HepG2 (cell line): ENCODE measurements around the gene TNS1. TPM values are rescaled to one million over a fixed set of nuclear protein-coding genes. Genes with fewer than 3 reads are reported as not detected.

Source experiments
- ARNTL ChIP-seq: sonication (generic); formaldehyde crosslinking; IDR thresholded peaks from 2 replicates; pipeline ENCODE4 v1.4.0; 2020; ENCODE audit warnings: mild to moderate bottlenecking, missing genetic modification reagents
- CC2D1A ChIP-seq: sonication (generic); formaldehyde crosslinking; IDR thresholded peaks from 2 replicates; pipeline ENCODE4 v1.8.1; 2023; ENCODE audit warnings: mild to moderate bottlenecking, missing genetic modification reagents
- CREM ChIP-seq, 2 experiments: sonication (generic) in 1 of 2; formaldehyde crosslinking in 1 of 2; IDR thresholded peaks; 2 replicates each; pipeline versions ENCODE4 v1.4.0 to v1.6.1; 2016 to 2020; ENCODE audit warnings: antibody characterized with exemption in 1 of 2, mild to moderate bottlenecking in 1 of 2, missing genetic modification reagents in 1 of 2
- EZH2 ChIP-seq: conservative IDR thresholded peaks from 2 replicates; pipeline ENCODE4 v1.6.1; 2012; ENCODE audit warnings: mild to moderate bottlenecking, low read depth, low read length, moderate library complexity
- GLMP ChIP-seq: sonication (generic); formaldehyde crosslinking; IDR thresholded peaks from 2 replicates; pipeline ENCODE4 v1.9.0; 2021; ENCODE audit warnings: missing genetic modification reagents, mild to moderate bottlenecking, borderline replicate concordance
- GTF3A ChIP-seq: sonication (generic); formaldehyde crosslinking; conservative IDR thresholded peaks from 2 replicates; pipeline ENCODE4 v1.4.0; 2020; ENCODE audit warnings: mild to moderate bottlenecking, missing genetic modification reagents
- HNF1B ChIP-seq: sonication (generic); formaldehyde crosslinking; IDR thresholded peaks from 2 replicates; pipeline ENCODE4 v1.5.1; 2020; ENCODE audit warnings: mild to moderate bottlenecking, moderate library complexity, missing genetic modification reagents
- IRX3 ChIP-seq: sonication (generic); formaldehyde crosslinking; IDR thresholded peaks from 2 replicates; pipeline ENCODE4 v1.8.1; 2023; ENCODE audit warnings: mild to moderate bottlenecking, low read depth, missing genetic modification reagents, borderline replicate concordance
- MAFG ChIP-seq: sonication (generic); formaldehyde crosslinking; IDR thresholded peaks from 2 replicates; pipeline ENCODE4 v1.5.1; 2020; ENCODE audit warnings: mild to moderate bottlenecking, missing genetic modification reagents
- MED13 ChIP-seq: sonication (generic); formaldehyde crosslinking; IDR thresholded peaks from 2 replicates; pipeline ENCODE4 v1.5.0; 2020; ENCODE audit warnings: missing genetic modification reagents
- RNF2 ChIP-seq: fragments of 450-650 bp; conservative IDR thresholded peaks from 2 replicates; pipeline ENCODE4 v1.6.1; 2016; ENCODE audit warnings: low read depth
- SMC3 ChIP-seq: IDR thresholded peaks from 2 replicates; pipeline ENCODE4 v1.6.1; 2011; ENCODE audit warnings: low read length, improper control_type of control experiment
- STAG1 ChIP-seq: sonication (generic); formaldehyde crosslinking; IDR thresholded peaks from 2 replicates; pipeline ENCODE4 v1.4.0; 2020; ENCODE audit warnings: missing genetic modification reagents
- TBL1XR1 ChIP-seq: fragments of 150-350 bp; IDR thresholded peaks from 2 replicates; pipeline ENCODE4 v1.6.1; 2014; ENCODE audit warnings: borderline replicate concordance, low read length; ENCODE audit not compliant: partially characterized antibody
- ZBTB40 ChIP-seq, 2 experiments: fragments of 450-650 bp in 1 of 2; sonication (generic) in 1 of 2; formaldehyde crosslinking in 1 of 2; IDR thresholded peaks; 2 replicates each; pipeline versions ENCODE4 v1.6.1 to v1.8.0; 2016 to 2022; ENCODE audit warnings: antibody characterized with exemption in 1 of 2, mild to moderate bottlenecking in 1 of 2, missing genetic modification reagents in 1 of 2
- ZFP37 ChIP-seq: sonication (generic); formaldehyde crosslinking; IDR thresholded peaks from 2 replicates; pipeline ENCODE4 v1.4.0; 2020; ENCODE audit warnings: missing genetic modification reagents, borderline replicate concordance
- ZNF746 ChIP-seq: sonication (generic); formaldehyde crosslinking; IDR thresholded peaks from 2 replicates; pipeline ENCODE4 v1.8.0; 2022; ENCODE audit warnings: mild to moderate bottlenecking, missing genetic modification reagents
- ZNF780A ChIP-seq: sonication (generic); formaldehyde crosslinking; IDR thresholded peaks from 2 replicates; pipeline ENCODE4 v1.8.0; 2022; ENCODE audit warnings: mild to moderate bottlenecking, missing genetic modification reagents, moderate library complexity
- ZNF792 ChIP-seq: IDR thresholded peaks from 2 replicates; pipeline ENCODE4 v1.6.1; 2016
- ZNF891 ChIP-seq: sonication (generic); formaldehyde crosslinking; IDR thresholded peaks from 2 replicates; pipeline ENCODE4 v1.5.0; 2020; ENCODE audit warnings: mild to moderate bottlenecking, missing genetic modification reagents
- polyA plus RNA-seq, 8 experiments: library from polyadenylated mRNA; depleted of rRNA in 3 of 8; stranded (reverse) in 7 of 8; unstranded in 1 of 8; fragments of >200 nt; fragmentation: Illumina TruSeq in 4 of 8; extraction: Trizol in 4 of 8; gene quantifications; 2 replicates each; pipeline versions ENCODE4 v1.2.1 to v1.2.3, GENCODE V29; 2011 to 2016; ENCODE audit warnings: low read depth in 4 of 8, missing spikeins in 1 of 8, mixed read lengths in 1 of 8; ENCODE audit not compliant: insufficient read depth in 1 of 8
- total RNA-seq, 5 experiments: library from RNA; depleted of rRNA; stranded (reverse); fragments of >200 nt; fragmentation: Illumina TruSeq; extraction: Trizol; gene quantifications; 2 replicates each; pipeline ENCODE4 v1.2.3, GENCODE V29; 2016; ENCODE audit warnings: low read depth in 1 of 5

TNS1 gene
- total and polyA plus RNA-seq, 2 of the 13 experiments (the other 11 are each of a cell fraction or from before 2014, with no cell fraction given): 1.9 to 118 TPM

- TF ChIP-seq EZH2: no peak
- TF ChIP-seq ZNF746 (CRISPR knock-in tag): no peak
- TF ChIP-seq SMC3: peak; percentile 89
- no peak for TF ChIP-seq GLMP (CRISPR knock-in tag)
- no peak for TF ChIP-seq ZNF891 (CRISPR knock-in tag)
- no peak for TF ChIP-seq ZFP37 (CRISPR knock-in tag)
- no peak for TF ChIP-seq HNF1B (CRISPR knock-in tag)
- no peak for TF ChIP-seq ZBTB40 (IDR thresholded peaks at IDR 0.05)
- no peak for TF ChIP-seq ZBTB40 (CRISPR knock-in tag; IDR thresholded peaks at IDR 0.05)
- TF ChIP-seq CC2D1A: no peak
- TF ChIP-seq GTF3A (CRISPR knock-in tag): no peak
- TF ChIP-seq ARNTL: no peak
- TF ChIP-seq TBL1XR1: no peak
- no peak for TF ChIP-seq ZNF780A (CRISPR knock-in tag)
- no peak for TF ChIP-seq MED13
- no peak for TF ChIP-seq MAFG (CRISPR knock-in tag)
- peak; percentile 100 for TF ChIP-seq STAG1
- TF ChIP-seq RNF2: no peak
- TF ChIP-seq CREM (IDR thresholded peaks at IDR 0.05): no peak
- TF ChIP-seq CREM (CRISPR knock-in tag; IDR thresholded peaks at IDR 0.05): no peak
- 0 out of 2 replicates have a peak, but pooled peaks have one; percentile 43 for TF ChIP-seq ZNF792 (CRISPR knock-in tag)
- no peak for TF ChIP-seq IRX3
These were observed 217.2 kb downstream of the TNS1 start (continued) for GRCh38 chr2:217785544-217786045.
